IMR-90 (cell line): Measurements from ENCODE around the gene MYO3B. TPM values are rescaled to one million over a fixed set of nuclear protein-coding genes. Genes with fewer than 3 reads are reported as not detected.
A peak's percentile ranks its signal among the peaks of the same experiment; 100 is the strongest.

Experiments
- ATAC-seq: fragments of 200-7000 bp; cut with Tn5 transposase; 2 replicates; pipeline ENCODE4 v1.9.1; 2020; ENCODE audit warnings: low read depth, mild to moderate bottlenecking, moderate library complexity
- BruUV-seq: library from RNA; stranded (reverse); fragments of 400-500 nt; replicated peaks from 2 replicates; lab custom pipeline; 2021; lab: Mats Ljungman, UMichigan
- CTCF ChIA-PET: fragments of 300-600 bp; formaldehyde crosslinking; extraction: SDS; loops from one replicate; lab custom pipeline; 2021; ENCODE audit warnings: antibody characterized with exemption; lab: Yijun Ruan, JAX
- POLR2A ChIA-PET: fragments of 300-600 bp; sonication (Branson Sonifier 250); formaldehyde crosslinking; loops from one replicate; lab custom pipeline; 2022; ENCODE audit warnings: antibody characterized with exemption; ENCODE audit not compliant: unreplicated experiment; lab: Charles Lee
- DNase-seq: peaks from one replicate; pipeline ENCODE4 v3.0.0; 2013
- H2AFZ ChIP-seq: replicated peaks from 2 replicates; pipeline ENCODE3; 2013; ENCODE audit warnings: low read length, mild to moderate bottlenecking; ENCODE audit not compliant: poor library complexity
- H2AK5ac ChIP-seq: 2 replicates; pipeline ENCODE4 v1.6.1; 2013; ENCODE audit warnings: low read depth, low read length, inconsistent platforms
- H2AK9ac ChIP-seq: replicated peaks from 2 replicates; pipeline ENCODE3; 2013; ENCODE audit warnings: mild to moderate bottlenecking, low read depth, low read length, moderate library complexity; ENCODE audit not compliant: poor library complexity
- H2BK120ac ChIP-seq: 2 replicates; pipeline ENCODE4 v1.6.1; 2013; ENCODE audit warnings: low read depth, low read length, inconsistent platforms
- H2BK15ac ChIP-seq: 3 replicates; pipeline ENCODE4 v1.6.1; 2013; ENCODE audit warnings: low read depth, low read length, inconsistent platforms
- H2BK20ac ChIP-seq: 2 replicates; pipeline ENCODE4 v1.6.1; 2013; ENCODE audit warnings: low read depth, mild to moderate bottlenecking, inconsistent platforms, low read length, moderate library complexity
- H2BK5ac ChIP-seq: 2 replicates; pipeline ENCODE4 v1.6.1; 2013; ENCODE audit warnings: mild to moderate bottlenecking, low read depth, low read length, inconsistent platforms; ENCODE audit not compliant: poor library complexity, severe bottlenecking
- H3K14ac ChIP-seq: replicated peaks from 2 replicates; pipeline ENCODE4 v1.6.1; 2013; ENCODE audit warnings: low read depth, low read length, inconsistent platforms
- H3K18ac ChIP-seq: 2 replicates; pipeline ENCODE4 v1.6.1; 2013; ENCODE audit warnings: low read depth, low read length, control low read depth
- H3K23ac ChIP-seq: 2 replicates; pipeline ENCODE4 v1.6.1; 2013; ENCODE audit warnings: low read depth, low read length, inconsistent platforms
- H3K27ac ChIP-seq: 2 replicates; pipeline ENCODE4 v1.5.1; 2013; ENCODE audit warnings: mild to moderate bottlenecking, control low read depth, low read length; ENCODE audit not compliant: insufficient read depth
- H3K27me3 ChIP-seq: 2 replicates; pipeline ENCODE4 v1.6.1; 2013; ENCODE audit warnings: low read length; ENCODE audit not compliant: control insufficient read depth, insufficient read depth
- H3K36me3 ChIP-seq: 2 replicates; pipeline ENCODE4 v1.6.1; 2013; ENCODE audit warnings: low read length, mixed read lengths; ENCODE audit not compliant: control insufficient read depth, insufficient read depth
- H3K4ac ChIP-seq: 2 replicates; pipeline ENCODE4 v1.6.1; 2013; ENCODE audit warnings: low read depth, low read length, inconsistent platforms
- H3K4me1 ChIP-seq: 2 replicates; pipeline ENCODE4 v1.6.1; 2013; ENCODE audit warnings: low read length, mixed read lengths; ENCODE audit not compliant: control insufficient read depth, insufficient read depth
- H3K4me2 ChIP-seq: 2 replicates; pipeline ENCODE4 v1.6.1; 2013; ENCODE audit warnings: low read depth, mild to moderate bottlenecking, control low read depth, low read length, moderate library complexity
- H3K4me3 ChIP-seq: 2 replicates; pipeline ENCODE4 v1.5.1; 2013; ENCODE audit warnings: low read depth, mild to moderate bottlenecking, control low read depth, low read length, moderate library complexity; ENCODE audit not compliant: insufficient read depth
- H3K56ac ChIP-seq: 2 replicates; pipeline ENCODE4 v1.6.1; 2013; ENCODE audit warnings: low read length, inconsistent platforms; ENCODE audit not compliant: insufficient read depth; ENCODE audit errors: extremely low read depth
- H3K79me1 ChIP-seq, 2 experiments: 2 replicates each; pipeline ENCODE4 v1.6.1; 2013; ENCODE audit warnings: low read length in 2 of 2, inconsistent platforms in 1 of 2, low read depth in 1 of 2
- H3K9ac ChIP-seq: 2 replicates; pipeline ENCODE4 v1.6.1; 2013; ENCODE audit warnings: low read depth, low read length, control low read depth
- H3K9me1 ChIP-seq: 2 replicates; pipeline ENCODE4 v1.6.1; 2013; ENCODE audit warnings: low read length, inconsistent platforms; ENCODE audit not compliant: insufficient read depth
- H3K9me3 ChIP-seq: 2 replicates; pipeline ENCODE4 v1.6.1; 2013; ENCODE audit warnings: low read length; ENCODE audit not compliant: control insufficient read depth, insufficient read depth
- H4K20me1 ChIP-seq: 2 replicates; pipeline ENCODE4 v1.6.1; 2013; ENCODE audit warnings: low read length, inconsistent platforms; ENCODE audit not compliant: insufficient read depth
- H4K5ac ChIP-seq: 2 replicates; pipeline ENCODE4 v1.6.1; 2013; ENCODE audit warnings: mild to moderate bottlenecking, low read depth, low read length, control low read depth
- H4K8ac ChIP-seq, 2 experiments: 2 replicates each; pipeline ENCODE4 v1.6.1; 2013; ENCODE audit warnings: low read depth in 2 of 2, low read length in 2 of 2, control low read depth in 1 of 2, inconsistent platforms in 1 of 2
- H4K91ac ChIP-seq: 2 replicates; pipeline ENCODE4 v1.6.1; 2013; ENCODE audit warnings: low read depth, low read length, inconsistent platforms; ENCODE audit not compliant: insufficient read depth
- BHLHE40 ChIP-seq: fragments of 150-350 bp; IDR thresholded peaks from 2 replicates; pipeline ENCODE4 v1.6.1; 2016; ENCODE audit warnings: mild to moderate bottlenecking, low read depth, low read length
- CEBPB ChIP-seq: IDR thresholded peaks from 2 replicates; pipeline ENCODE4 v1.6.1; 2012; ENCODE audit warnings: low read depth, low read length, improper control_type of control experiment
- CHD1 ChIP-seq: IDR thresholded peaks from 2 replicates; pipeline ENCODE4 v1.6.1; 2012; ENCODE audit warnings: low read depth, low read length, improper control_type of control experiment
- CTCF ChIP-seq: conservative IDR thresholded peaks from 2 replicates; pipeline ENCODE4 v1.5.1; 2012; ENCODE audit warnings: mild to moderate bottlenecking, low read depth, low read length, improper control_type of control experiment
- ELK1 ChIP-seq: fragments of 150-350 bp; IDR thresholded peaks from 2 replicates; pipeline ENCODE4 v1.6.1; 2016; ENCODE audit warnings: low read depth, mild to moderate bottlenecking, low read length, moderate library complexity, borderline replicate concordance
- FOS ChIP-seq: fragments of 150-350 bp; IDR thresholded peaks from 2 replicates; pipeline ENCODE4 v1.6.1; 2016; ENCODE audit warnings: low read depth, low read length
- MAFK ChIP-seq: IDR thresholded peaks from 2 replicates; pipeline ENCODE4 v1.6.1; 2012; ENCODE audit warnings: low read depth, low read length, improper control_type of control experiment
- MAZ ChIP-seq: IDR thresholded peaks from 2 replicates; pipeline ENCODE4 v1.6.1; 2012; ENCODE audit warnings: low read depth, mild to moderate bottlenecking, low read length, improper control_type of control experiment, moderate library complexity, borderline replicate concordance
- MXI1 ChIP-seq: IDR thresholded peaks from 2 replicates; pipeline ENCODE4 v1.6.1; 2012; ENCODE audit warnings: low read depth, mild to moderate bottlenecking, low read length, moderate library complexity, borderline replicate concordance
- NFE2L2 ChIP-seq: fragments of 150-350 bp; IDR thresholded peaks from 2 replicates; pipeline ENCODE4 v1.6.1; 2016; ENCODE audit warnings: low read depth, mild to moderate bottlenecking, low read length
- POLR2A ChIP-seq: IDR thresholded peaks from 2 replicates; pipeline ENCODE4 v1.6.1; 2012; ENCODE audit warnings: mild to moderate bottlenecking, low read depth, low read length
- RAD21 ChIP-seq: IDR thresholded peaks from 2 replicates; pipeline ENCODE4 v1.6.1; 2012; ENCODE audit warnings: low read length, improper control_type of control experiment
- RCOR1 ChIP-seq: IDR thresholded peaks from 2 replicates; pipeline ENCODE4 v1.6.1; 2012; ENCODE audit warnings: mild to moderate bottlenecking, low read length, improper control_type of control experiment; ENCODE audit not compliant: insufficient replicate concordance
- RFX5 ChIP-seq: IDR thresholded peaks from 2 replicates; pipeline ENCODE4 v1.8.0; 2012; ENCODE audit warnings: low read depth, mild to moderate bottlenecking, low read length, moderate library complexity
- SMC3 ChIP-seq: fragments of 150-350 bp; IDR thresholded peaks from 2 replicates; pipeline ENCODE4 v1.6.1; 2016; ENCODE audit warnings: low read depth, mild to moderate bottlenecking, antibody characterized with exemption, low read length, moderate library complexity
- WGBS, 2 experiments: methylation state at CpG; one replicate each; pipeline versions ENCODE4 v1.1.5 to v1.1.7; 2013; ENCODE audit warnings: missing lambda C conversion rate in 2 of 2; ENCODE audit not compliant: insufficient read length in 1 of 2; ENCODE audit errors: extremely low coverage in 2 of 2; 5-methylcytosine and 5-hydroxymethylcytosine counted together
- dilution Hi-C: fragments of 300-500 bp; cut with HindIII; formaldehyde crosslinking; loops from one replicate; pipeline ENCODE4 v1.14.3; 2018; ENCODE audit warnings: low sequenced_read_pairs; ENCODE audit not compliant: unreplicated experiment
- in situ Hi-C: fragments of 300-500 bp; cut with MboI; formaldehyde crosslinking; loops from 3 replicates; pipeline ENCODE4 v1.14.3; 2019; ENCODE audit warnings: low sequenced_read_pairs, inconsistent platforms, mixed read lengths
- intact Hi-C: fragments of 100-400 bp; cut with micrococcal nuclease; formaldehyde crosslinking; loops from 2 replicates; pipeline ENCODE4 v1.10.0; 2022
- polyA plus RNA-seq, 3 experiments: library from polyadenylated mRNA; depleted of rRNA; stranded (reverse); fragments of >200 nt; gene quantifications; 2 replicates each; pipeline ENCODE4 v1.2.3, GENCODE V29; 2012; ENCODE audit warnings: low replicate concordance in 1 of 3
- total RNA-seq: library from RNA; depleted of rRNA; stranded (reverse); fragments of >200 nt; gene quantifications from 2 replicates; pipeline ENCODE4 v1.2.3, GENCODE V29; 2012

The MYO3B gene
- total and polyA plus RNA-seq, 2 of the 4 experiments (the other 2 are of a cell fraction) = 0.02 TPM; not detected in 1

GRCh38 chr2:170155022-170155722 is 22.8 kb upstream of the MYO3B start:
- Histone ChIP-seq H3K79me1 (no peaks in the 10 kb centered on the region), H2BK120ac (0 out of 2 replicates have a peak overlapping the region, but pooled peaks have one; percentile 22), H3K27me3 (no peaks in the 10 kb centered on the region), H3K9me1 (0 out of 2 replicates have a peak, but pooled peaks cover 2% of the 10 kb centered on the region), H3K18ac (no peak overlapping the region), H2BK20ac (no peak overlapping the region), H2BK15ac (0 out of 3 replicates have a peak overlapping the region, but pooled peaks have one; percentile 57), H3K9me3 (no peaks in the 10 kb centered on the region), H3K56ac (no peak overlapping the region), H3K4me1 (peaks cover 7% of the 10 kb centered on the region; the same call in 1 of the 2 replicates), H3K4ac (no peak overlapping the region), H4K5ac (no peak overlapping the region), H3K9ac (no peak overlapping the region), H3K23ac (no peak overlapping the region), H4K8ac (peak overlapping the region; percentile 33 to 53; a peak in 1 of 4 replicates), H2AFZ (peak overlapping the region; percentile 55), H3K27ac (no peak overlapping the region), H3K14ac (no peak overlapping the region), H4K91ac (no peak overlapping the region), H3K36me3 (no peaks in the 10 kb centered on the region), H2BK5ac (no peak overlapping the region), H2AK5ac (no peak overlapping the region), H3K4me2 (no peak overlapping the region), H2AK9ac (no peak overlapping the region), H4K20me1 (no peaks in the 10 kb centered on the region), H3K4me3 (no peak overlapping the region)
- intact Hi-C loops (no loop called here), in situ Hi-C loops (no loop called here), dilution Hi-C loops (no loop called here)
- no TSS peak for BruUV-seq
- ATAC-seq (peak; percentile 40), DNase-seq (peak; percentile 60)
- POLR2A ChIA-PET = no interaction called here
- WGBS, 2 experiments = 60% methylated on average over 5 of the region's 8 CpGs; no CpG with 5 or more reads in 1 of the 2 experiments
- CTCF ChIA-PET = interaction anchor here (0.6 to 1.3 kb wide), 6 partner anchors 10 to 197 kb away, joined by 3 to 8 read pairs (median 4); no protein-coding TSS in a partner anchor
- TF ChIP-seq RFX5 (no peak), ELK1 (no peak), CEBPB (no peak), RAD21 (no peak), POLR2A (no peak), RCOR1 (no peak), MAFK (no peak), CHD1 (no peak), SMC3 (no peak), MAZ (no peak), CTCF (no peak), BHLHE40 (no peak), MXI1 (no peak), NFE2L2 (no peak), FOS (no peak)
